AG04449 (cell line): Measurements from ENCODE around the gene SLC66A1.
A peak's percentile ranks its signal among the peaks of the same experiment; 100 is the strongest.

Experiments
- CTCF ChIA-PET: fragments of 350-600 bp; formaldehyde crosslinking; extraction: SDS; loops from one replicate; lab custom pipeline; 2021; ENCODE audit warnings: antibody characterized with exemption; lab: Yijun Ruan, JAX
- POLR2A ChIA-PET: fragments of 400-600, 350-600 bp; formaldehyde crosslinking; extraction: SDS; loops from one replicate; lab custom pipeline; 2020; ENCODE audit warnings: antibody characterized with exemption, inconsistent platforms; lab: Yijun Ruan, JAX
- DNase-seq: peaks from one replicate; pipeline ENCODE4 v3.0.0-alpha.2; 2010; ENCODE audit warnings: low read depth, low spot score
- H3K4me3 ChIP-seq: 2 replicates; pipeline ENCODE4 v1.5.1; 2011; ENCODE audit warnings: low read depth, mild to moderate bottlenecking, control low read depth, low read length
- CTCF ChIP-seq: IDR thresholded peaks from one replicate; pipeline ENCODE4 v1.5.1; 2011; ENCODE audit warnings: mild to moderate bottlenecking, moderate library complexity, low read length, control low read depth, inconsistent platforms; ENCODE audit not compliant: insufficient read depth; ENCODE audit errors: missing control alignments

Gene SLC66A1

GRCh38 chr1:19344372-19344810, 32.3 kb downstream of the SLC66A1 start:
- peak; percentile 92 for TF ChIP-seq CTCF
- POLR2A ChIA-PET, result no interaction called here
- H3K4me3 ChIP-seq, result no peak overlapping the region
- CTCF ChIA-PET, result interaction anchor here (0.7 to 13.5 kb wide), 19 partner anchors 8 to 360 kb away, joined by 3 to 178 read pairs (median 4); no protein-coding TSS in a partner anchor
- no peak for DNase-seq

GRCh38 chr1:19344831-19345230, 32.7 kb downstream of the SLC66A1 start:
- no peak for TF ChIP-seq CTCF
- no peak for DNase-seq
- ChIA-PET POLR2A (no interaction called here), CTCF (interaction anchor here (0.7 to 13.5 kb wide), 17 partner anchors 8 to 316 kb away, joined by 3 to 178 read pairs (median 4); no protein-coding TSS in a partner anchor)
- no peak overlapping the region for H3K4me3 ChIP-seq

DNA sequence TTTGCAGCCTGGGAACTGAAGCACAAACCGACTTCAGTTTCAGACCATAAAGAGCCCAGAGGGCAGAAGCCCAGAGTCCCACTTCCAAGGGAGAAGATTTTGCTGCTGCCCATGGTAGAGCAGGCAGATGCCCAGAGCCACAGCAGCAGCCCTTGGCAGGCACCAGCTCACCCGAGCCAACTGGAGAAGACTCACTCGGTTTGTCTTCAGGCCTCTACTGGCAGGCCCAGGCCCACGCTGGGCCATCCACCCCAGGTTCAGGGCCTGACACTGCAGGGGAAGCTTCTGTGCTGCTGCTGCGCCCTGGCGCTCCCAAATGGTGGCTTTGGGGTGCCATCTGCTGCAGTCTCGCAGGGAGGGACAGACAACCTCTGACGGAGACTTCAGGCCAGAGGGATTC, 33.3 kb downstream of the SLC66A1 start:
- POLR2A ChIA-PET, result no interaction called here
- no peak for TF ChIP-seq CTCF
- DNase-seq, result no peak
- no peak overlapping the region for H3K4me3 ChIP-seq
- CTCF ChIA-PET, result interaction anchor here (1.0 to 13.5 kb wide), 8 partner anchors 7 to 316 kb away, joined by 3 to 178 read pairs (median 6); no protein-coding TSS in a partner anchor

DNA sequence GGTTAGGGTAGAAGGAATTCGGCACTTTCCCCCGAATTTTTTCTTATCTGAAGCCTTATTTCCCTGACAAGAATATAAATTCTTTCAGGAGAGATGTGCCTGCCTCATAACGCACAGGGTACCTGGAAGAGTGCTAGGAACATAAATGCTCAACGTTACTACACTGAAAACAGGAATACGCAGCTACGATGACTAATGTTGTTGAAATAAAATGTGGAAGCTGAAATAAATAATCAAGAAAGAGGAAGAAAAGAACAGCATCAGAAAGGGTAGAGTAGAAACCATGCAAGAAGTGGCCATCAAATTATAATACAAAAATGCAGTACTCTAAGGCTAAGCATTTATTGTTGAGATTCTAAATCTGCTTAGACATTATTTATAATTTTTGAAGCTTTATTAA, 33.9 kb downstream of the SLC66A1 start:
- CTCF ChIA-PET, result interaction anchor here (0.8 to 13.5 kb wide), 5 partner anchors 8 to 315 kb away, joined by 3 to 178 read pairs (median 7); no protein-coding TSS in a partner anchor
- POLR2A ChIA-PET, result no interaction called here
- TF ChIP-seq CTCF, result no peak
- H3K4me3 ChIP-seq, result no peak overlapping the region
- no peak for DNase-seq

DNA sequence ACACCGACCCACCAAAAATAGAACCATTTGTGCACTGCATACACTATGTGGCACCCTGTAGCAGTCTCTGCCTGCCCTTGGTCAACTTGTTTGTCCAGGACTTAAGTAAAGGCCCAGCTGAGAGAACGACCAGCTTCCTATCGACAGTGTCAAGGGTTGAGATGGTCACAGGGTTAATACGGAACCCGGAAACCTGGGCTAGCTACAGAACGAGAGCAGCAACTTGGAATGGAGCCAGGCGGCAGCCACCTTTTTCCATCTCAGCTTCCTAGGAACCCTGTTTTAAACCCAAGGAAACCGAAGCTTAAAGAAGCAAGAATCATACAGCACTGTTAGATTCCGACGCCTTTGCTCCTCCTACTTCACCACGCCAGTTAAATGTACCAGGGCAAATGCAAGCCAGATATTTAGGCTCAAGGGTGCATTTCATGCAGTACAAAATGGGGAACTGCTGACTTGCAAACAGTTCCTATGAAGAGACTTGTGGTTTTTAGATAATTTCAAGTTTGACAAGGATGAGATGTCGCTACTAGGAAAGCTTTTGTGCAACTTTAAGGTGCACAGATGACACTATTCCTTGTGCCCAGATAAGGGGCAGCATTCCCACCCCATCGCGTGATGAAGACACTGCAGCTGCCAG, 35.5 kb downstream of the SLC66A1 start:
- POLR2A ChIA-PET, result no interaction called here
- CTCF ChIA-PET, result interaction anchor here (0.8 to 13.5 kb wide), 5 partner anchors 9 to 313 kb away, joined by 3 to 178 read pairs (median 4); no protein-coding TSS in a partner anchor
- no peak for TF ChIP-seq CTCF
- no peak for DNase-seq
- H3K4me3 ChIP-seq, result no peak overlapping the region

- ChIA-PET POLR2A (no interaction called here), CTCF (interaction anchor here (0.8 to 13.5 kb wide), 6 partner anchors 10 to 313 kb away, joined by 3 to 178 read pairs (median 6); no protein-coding TSS in a partner anchor)
- no peak for TF ChIP-seq CTCF
- H3K4me3 ChIP-seq, result no peak overlapping the region
- DNase-seq, result no peak
Measured at GRCh38 chr1:19348441-19349198, 36.5 kb downstream of the SLC66A1 start.
